Glomerular visceral epithelial cell (primary cell): ENCODE measurements around the gene PTH2R.
"Not testable (repeated sequence)": the region's sequence is repeated elsewhere in the genome, so short reads cannot be mapped to it uniquely, and the experiment has no call there.

Experiments used
- DNase-seq: peaks from one replicate; pipeline ENCODE4 v3.0.0-alpha.2; 2016; ENCODE audit errors: extremely low spot score

PTH2R gene

DNA sequence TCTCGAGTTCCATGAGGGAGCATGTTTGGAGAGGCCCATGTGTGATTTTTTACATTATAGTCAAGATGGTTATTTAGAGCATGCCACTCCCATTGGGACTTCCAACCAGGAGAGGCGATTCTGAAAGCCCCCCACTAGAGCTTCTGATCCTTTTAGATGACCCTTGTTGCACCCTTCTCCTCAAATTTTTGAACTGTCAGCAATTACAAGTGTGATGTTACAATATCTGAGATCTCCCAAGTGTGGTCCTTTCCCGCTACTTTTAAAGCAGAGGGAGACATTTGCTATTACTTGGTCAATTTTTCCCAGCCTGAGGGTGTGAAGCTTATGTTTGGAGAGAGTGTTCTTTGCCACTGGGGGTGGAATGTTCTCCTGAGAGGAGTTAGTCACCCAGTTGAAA, 16.7 kb upstream of the PTH2R start:
- no peak for DNase-seq

DNA sequence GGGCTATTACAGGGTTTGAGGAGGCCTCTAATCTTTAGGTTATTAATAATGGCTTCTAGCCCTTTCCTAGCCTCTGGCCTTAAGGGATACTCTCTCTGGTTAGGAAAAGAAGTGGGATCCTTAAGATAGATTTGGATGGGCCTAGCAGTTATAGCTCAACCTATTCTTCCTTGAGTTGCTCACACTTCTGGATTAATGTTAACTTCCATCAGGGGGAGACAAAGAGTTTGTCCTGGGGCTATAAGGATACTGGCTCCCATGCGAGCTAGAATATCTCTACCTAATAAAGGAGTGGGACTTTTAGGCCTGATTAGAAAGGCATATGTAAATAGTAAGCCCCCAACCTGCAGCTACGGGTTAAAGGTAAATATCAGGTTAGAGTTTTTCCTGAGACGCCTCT, 14.3 kb upstream of the PTH2R start:
- no peak for DNase-seq

DNA sequence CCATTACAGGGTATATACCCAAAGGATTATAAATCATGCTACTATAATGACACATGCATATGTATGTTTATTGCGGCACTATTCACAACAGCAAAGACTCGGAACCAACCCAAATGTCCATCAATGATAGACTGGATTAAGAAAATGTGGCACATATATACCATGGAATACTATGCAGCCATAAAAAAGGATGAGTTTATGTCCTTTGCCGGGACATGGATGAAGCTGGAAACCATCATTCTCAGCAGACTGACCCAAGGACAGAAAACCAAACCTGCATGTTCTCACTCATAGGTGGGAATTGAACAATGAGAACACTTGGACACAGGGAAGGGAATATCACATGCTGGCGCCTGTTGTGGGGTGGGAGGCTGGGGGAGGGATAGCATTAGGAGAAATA, 9.8 kb upstream of the PTH2R start:
- not testable (repeated sequence) for DNase-seq

DNA sequence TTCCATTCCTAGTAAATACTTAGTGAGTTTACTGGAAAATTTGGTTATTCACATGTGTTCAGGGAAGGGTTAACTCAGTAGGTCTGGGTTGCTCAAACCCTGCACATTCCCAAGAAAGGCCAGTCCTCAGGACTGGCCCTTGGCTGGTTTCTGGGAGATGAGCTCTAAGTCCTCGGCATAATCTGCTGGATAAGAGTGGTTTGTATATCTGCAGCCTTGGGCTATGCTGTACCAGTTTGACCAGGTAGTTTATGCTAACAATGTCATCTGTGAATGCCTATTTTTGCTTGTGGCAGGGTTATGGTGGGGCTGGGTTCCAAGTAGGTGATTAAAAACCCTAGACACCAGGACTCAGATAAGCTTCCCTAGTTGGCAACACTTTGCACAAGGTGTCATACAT, 7.4 kb upstream of the PTH2R start:
- DNase-seq: no peak

DNA sequence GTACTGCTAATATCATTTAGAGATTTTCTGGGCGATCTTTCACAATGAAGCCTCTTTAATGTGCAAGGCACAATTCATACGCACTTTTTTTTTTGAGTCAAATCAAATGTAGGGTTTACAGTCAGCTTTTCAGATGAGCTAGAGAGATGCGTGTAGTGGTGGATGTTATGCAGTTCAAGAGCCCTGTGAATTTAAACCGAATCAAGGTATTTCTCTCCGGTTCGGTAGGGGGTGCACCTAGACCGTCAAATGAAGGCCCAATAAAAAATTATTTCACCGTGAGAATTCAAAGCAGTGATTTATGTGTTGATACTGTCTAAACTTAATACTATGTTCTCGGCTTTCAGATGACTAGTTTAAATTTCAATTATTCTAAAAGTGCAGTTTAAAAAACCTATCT, 1.1 kb downstream of the PTH2R start:
- peak; percentile 40 for DNase-seq

DNA sequence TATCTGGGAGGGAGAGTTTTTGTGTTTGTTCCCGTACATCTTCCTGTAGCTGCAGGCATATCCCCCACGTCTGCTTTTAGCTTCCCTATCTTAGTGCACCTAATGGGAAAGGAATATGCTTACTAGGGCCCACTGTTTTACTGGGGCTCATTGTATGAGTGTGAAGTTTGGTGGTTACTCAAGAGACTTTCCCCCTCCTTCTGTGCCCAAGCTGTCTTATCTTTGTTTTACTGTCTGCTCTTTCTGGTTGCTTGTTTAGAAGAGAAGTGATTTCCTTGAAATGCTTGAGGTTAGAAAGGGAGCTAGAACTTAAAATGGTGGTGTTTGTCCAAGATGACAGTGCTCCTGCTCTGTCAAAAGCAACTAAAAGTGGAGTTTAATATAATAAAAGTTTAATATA, 7.3 kb downstream of the PTH2R start:
- no peak for DNase-seq

DNA sequence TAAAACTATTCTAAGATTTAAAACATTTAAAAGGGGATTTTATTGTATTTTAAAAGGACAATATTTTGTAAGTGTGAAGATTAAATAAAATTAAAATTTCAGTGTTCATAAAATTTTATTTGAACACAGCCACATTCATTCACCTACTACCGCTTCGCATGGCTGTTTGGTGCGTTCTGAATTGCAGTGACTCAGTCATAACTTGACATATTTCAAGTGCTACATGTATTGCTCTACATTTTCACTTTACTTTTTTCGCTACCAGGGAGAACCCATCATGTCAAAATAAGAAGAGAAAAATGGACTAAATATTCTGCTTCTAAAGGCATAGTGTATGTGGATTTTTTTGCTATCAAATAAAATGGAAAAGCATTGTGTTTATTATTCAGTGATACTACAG, 8.7 kb downstream of the PTH2R start:
- no peak for DNase-seq

DNA sequence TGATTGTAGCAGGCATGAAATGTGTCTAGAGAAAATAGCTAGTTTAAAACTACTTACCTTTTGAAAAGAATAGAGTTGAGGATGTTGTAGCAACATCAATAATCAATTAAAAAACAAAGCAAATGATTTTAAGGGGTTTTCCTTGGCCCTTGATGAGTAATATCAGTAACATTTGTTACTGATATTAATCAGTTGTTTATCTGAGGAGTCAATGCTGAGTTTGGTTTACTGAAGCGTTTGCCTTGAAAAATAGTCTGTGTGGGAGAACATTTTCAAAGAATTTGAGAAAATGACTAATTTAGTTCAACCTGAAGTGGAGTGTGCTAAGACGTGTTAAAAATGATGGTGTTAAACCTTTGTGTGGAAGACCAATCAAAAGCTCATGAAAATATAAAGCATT, 9.3 kb downstream of the PTH2R start:
- DNase-seq: no peak

DNA sequence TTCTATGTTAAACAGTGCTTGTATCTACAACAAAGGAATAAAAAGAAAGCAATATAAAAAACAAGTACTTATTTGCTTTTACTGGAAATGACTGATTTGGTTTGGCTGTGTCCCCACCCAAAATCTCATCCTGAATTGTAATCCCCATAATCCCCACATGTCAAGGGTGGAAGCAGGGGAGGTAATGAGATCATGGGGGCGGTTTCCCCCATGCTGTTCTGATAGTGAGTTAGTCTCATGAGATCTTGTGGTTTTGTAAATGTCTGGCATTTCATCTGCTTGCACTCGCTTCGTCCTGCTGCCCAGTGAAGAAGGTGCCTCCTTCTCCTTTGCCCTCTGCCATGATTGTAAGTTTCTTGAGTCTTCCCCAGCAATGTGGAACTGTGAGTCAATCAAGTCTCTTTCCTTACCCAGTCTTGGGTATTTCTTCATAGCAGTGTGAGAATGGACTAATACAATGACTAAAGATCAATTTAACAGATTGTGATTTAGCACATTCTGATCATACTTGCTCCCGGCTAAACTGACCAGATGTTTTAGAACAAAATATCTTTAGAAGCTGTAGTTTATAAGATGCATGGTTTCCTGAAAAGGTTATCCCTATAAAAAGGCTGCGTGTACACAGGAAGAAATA, 19.9 kb downstream of the PTH2R start:
- DNase-seq: no peak

DNA sequence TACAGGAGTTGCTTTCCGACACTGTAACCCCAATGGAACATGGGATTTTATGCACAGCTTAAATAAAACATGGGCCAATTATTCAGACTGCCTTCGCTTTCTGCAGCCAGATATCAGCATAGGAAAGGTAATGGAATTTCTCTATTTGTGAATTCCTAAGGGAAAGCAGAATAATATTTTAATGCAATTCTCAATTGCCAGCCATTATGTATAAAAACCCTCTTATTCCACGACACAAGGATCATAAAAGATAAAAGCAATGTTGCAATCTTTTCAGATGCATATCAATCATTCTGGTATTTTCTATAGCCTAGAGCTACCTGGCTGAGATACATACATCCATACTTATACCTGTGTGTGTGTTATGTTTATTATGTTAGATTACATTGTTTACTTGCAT, 31.2 kb downstream of the PTH2R start:
- DNase-seq: no peak

DNA sequence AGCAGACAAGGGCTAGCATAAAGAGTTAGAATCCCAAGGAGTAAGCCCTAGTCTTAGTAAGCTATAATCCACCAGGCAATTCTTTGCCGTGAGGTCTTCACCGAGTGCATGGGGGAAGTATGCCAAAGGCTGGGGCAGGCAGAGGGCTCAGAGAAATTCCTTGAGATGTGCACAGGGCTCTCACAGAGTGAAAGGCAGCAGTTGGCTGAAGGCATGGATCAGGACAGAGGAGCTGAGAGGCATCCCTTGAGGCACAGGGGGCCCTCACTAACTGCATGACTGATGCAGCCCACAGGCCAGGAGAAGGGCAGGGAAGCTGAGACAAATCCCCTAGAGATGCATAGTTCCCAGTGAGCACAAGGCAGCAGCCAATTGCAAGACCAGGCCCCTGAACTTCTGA, 34.1 kb downstream of the PTH2R start:
- no peak for DNase-seq

DNA sequence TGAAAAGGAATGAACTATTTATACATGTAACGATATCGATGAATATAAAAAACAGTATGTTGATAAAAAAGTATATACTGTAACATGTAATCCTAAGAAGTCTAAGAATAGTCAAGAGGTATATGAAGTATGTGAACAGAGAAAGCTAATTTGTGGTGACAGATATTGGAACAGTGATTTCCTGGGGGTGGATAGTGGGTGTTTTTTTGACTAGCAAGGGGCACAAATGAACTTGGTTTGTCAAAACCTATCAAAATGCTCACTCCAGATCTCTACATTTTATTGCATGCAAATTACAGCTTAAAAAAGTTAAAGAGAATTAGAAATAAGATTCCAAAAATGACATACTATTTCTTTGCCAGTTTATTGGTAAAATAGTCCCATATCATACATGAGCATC, 35.4 kb downstream of the PTH2R start:
- no peak for DNase-seq

DNA sequence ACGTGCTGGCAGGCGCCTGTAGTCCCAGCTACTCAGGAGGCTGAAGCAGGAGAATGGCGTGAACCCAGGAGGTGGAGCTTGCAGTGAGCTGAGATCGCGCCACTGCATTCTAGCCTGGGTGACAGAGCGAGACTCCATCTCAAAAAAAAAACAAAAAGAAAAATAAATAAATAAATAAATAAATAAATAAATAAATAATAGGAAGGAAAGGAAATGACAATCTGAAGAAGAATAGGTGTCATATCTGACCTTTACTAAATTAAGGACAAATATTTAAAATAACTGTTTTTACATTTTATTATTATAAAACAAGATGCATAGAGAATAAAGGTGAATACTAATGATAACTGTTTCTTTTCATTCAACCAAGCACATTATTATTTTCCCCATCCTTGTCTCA, 40.9 kb downstream of the PTH2R start:
- DNase-seq: not testable (repeated sequence)

DNA sequence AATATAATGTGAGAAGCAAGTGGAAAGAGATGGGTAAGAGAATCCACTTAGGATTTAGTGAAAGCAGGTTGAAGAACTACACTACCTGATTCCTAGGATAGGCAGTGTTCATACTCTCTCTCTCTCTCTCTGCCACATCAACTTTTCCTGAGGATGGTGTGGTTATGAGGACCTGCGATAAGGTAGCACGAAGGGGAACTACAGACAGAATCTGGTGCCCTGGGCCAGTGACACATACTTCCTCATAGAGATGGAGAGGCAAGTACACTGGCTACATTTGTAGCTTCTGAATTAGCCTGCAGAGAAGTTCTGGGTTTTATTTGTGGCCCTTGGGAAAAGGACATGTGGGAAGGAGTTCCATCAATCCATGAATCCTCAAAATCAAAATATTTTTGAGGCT, 44.5 kb downstream of the PTH2R start:
- no peak for DNase-seq

DNA sequence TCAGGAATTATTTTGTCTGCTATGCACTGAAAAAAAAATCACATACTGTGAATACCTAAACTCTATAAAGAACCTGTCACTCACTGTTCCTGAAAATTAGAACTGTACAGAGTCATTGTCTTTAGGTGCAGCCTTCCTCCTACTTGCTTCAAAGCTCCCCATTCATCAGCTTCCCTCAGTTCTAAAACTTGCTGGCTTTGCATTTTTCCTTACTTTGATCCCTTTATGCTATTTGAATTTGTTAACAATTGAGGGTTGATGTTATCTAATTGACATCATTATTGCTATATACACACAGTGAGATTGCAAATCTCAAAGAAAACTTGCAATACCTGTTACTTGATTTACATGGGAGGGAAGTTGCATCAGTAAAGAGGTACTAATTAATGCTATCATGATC, 48.3 kb downstream of the PTH2R start:
- DNase-seq: no peak

DNA sequence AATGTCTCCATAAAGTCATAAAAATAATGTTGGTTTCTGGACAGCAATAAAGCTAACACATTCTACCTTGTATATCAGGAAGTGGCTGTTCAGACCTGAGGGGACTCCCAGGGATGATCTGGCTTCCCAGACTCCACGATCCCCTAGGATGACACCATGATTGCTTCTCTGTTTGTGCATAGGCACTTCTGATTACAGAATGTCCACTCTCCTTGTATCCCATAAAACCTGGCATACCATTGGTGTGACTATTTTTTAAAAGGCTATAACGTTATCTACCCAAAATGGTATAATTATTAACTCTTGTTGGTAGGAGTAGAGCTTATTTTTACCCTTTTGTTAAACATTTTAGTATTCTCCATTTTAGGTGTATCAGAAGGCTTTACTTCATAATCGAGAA, 57.1 kb downstream of the PTH2R start:
- no peak for DNase-seq

DNA sequence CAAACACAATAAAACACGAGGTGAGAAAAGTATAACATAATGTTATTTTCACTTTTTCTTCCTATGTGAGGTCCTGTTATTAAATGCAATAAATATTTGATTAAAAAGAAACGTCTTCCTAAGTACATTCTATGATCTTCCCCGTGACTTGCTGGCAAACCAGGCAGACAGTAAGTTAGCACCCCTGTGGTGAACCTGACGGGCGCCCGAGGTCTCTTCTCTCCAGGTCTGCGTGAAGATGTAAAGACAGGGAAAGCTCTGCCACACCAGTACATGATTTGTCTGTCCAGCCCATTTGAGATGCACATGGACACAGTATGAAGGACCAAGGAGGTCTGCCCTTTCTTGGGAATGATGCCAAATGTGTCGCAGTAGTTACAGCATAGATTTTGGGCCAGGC, 57.6 kb downstream of the PTH2R start:
- DNase-seq: no peak

DNA sequence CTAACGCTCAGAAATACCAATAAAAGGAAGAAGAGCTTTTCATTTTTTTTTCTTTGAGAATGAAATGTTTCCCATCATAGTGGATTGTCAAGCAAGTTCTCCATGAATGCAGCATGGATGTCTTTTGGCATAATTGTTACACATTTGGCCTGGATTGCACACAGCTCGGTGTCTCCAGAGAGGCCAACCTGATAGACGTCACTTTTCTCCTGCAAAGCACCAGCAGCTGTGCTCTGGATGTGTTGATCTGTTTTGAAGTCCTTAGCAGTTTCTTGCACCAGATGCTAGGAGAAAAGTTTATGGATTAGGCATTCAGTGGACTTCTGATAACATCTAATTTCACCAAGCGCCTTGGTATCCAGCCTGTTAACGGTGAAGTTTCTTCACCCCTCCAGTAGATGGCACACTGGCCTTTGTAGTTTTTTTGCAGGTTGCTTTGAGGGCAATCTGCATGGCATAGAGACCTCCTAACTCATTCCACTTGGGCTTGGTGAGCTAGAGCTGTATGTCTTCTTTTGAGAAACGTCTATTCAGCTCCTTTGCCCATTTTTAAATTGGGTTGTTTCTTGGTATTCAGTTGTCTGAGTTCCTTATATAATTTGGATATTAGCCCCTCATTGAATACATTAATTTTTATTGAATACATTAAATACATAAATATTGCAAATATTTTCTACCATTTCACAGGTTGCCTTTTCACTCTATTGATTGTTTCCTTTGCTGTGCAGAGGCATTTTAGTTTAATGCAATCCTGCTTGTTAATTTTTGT, 59.7 kb downstream of the PTH2R start:
- DNase-seq: peak; percentile 56

DNA sequence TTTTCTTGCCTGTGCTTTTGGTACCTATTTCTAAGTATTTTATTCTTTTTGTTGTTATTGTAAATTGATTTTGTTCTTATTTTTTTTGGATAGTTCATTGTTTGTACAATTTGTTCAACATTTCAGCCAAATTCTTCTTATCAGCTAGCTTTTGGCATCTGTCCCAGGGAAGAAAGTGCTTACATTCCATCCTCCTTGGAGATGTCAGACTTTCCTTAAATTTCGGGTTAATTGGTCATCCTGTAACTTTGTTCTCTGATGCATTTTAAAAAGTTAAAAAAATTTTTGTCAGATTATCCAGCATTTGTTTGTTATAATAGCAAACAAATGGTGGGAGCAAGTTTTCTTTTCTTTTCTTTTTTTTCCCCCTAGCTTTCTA, 60.3 kb downstream of the PTH2R start:
- DNase-seq: no peak

DNA sequence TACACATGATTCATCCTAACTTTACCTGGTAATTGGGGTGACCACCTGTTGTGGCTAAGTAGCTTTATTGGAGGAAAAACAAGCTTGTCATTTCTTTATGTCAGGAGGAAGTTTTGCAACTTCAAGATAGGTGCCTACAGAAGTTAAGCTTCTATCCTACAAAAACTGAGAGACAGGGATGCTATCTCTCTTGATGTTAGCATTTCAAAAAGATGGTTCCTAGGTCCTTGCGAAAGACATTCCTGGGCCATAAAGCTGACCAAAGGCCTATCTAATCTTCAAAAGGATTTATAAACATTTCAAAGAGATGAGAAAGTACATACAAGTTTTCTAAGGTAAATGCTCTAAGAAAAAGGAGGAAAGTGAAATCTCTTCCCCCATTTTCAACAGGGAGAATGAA, 61.0 kb downstream of the PTH2R start:
- DNase-seq: no peak

DNA sequence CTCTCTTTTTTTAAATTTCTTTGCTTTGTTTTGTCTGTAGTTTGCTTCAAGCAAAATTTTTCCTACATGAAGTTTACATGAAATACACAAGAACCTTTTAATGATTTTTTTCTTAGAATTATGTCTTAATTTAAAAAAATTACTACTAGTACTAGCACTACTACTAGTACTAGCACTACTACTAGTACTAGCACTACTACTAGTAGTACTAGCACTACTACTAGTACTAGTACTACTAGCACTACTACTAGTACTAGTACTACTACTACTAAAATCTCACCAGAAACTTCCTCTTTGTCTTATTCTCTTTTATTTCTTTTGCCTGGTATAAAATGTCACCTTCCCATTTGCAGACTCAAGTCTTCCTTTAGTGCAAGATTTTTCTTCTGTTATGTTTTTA, 71.1 kb downstream of the PTH2R start:
- no peak for DNase-seq

DNA sequence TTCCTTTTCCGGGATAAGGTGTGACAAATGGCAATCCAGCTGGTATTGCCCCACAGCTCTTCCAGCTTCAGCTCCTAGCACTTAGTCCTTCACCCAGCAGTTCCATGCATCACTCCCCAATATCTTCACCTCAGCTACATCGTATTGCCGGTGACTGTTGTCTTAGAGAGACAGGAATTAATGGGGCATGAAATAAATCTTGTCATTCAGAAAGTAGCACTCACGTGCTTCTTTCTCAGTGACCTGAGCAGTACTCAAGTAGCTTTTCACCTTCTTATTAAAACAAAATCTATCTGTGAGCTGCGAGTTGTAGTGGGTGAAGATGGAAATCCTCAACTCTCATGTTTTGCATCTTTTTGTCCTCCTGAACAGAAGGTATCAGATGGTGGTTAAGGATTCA, 72.8 kb downstream of the PTH2R start:
- DNase-seq: no peak

DNA sequence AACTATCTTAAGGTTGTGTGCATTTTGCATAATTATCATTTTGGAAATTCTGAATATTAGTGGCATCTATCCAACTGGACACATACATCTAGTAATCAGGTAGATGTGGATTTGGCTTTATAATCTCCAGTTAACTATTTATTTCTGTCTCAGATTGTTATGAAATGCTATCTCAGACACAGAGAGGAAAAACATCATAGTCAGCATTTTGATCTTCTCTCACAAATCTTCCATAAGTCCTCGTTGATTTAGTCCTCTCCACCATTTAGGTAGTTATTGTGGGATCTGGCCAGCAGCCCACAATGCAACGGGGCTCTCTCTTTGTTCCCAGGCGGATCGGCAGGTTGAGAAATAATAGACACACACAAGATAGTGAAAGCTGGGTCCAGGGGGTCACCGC, 75.4 kb downstream of the PTH2R start:
- DNase-seq: not testable (repeated sequence)

DNA sequence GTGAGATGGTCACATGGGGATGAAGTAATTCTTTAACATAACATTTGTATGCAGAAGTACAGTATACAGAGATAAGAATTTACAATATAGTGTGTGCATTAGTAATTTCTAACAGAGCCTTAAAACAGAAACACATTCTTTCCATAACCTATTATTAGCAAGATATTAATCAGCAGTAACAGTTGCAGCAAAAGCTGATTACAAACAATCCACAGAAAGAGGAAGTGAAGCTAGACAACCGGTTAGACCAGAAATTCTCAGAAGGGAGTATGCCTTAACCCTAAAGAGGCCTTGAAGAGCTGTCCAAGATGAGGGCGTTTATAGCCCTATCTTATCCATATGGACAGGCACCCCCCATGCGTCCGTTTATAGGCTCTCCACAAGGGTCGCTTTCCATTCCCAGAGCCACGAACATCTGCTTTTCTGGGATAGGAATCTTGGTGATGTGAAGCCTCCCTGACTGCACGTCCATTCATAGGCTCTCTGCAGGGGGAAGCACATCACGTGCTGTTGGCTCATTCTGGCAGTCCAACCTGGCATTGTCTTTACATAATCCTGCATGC, 75.9 kb downstream of the PTH2R start:
- DNase-seq: not testable (repeated sequence)
